Retinal pigment epithelial cell (primary cell): Measurements from ENCODE around the gene CIROP.

Experiments used
- DNase-seq: peaks from one replicate; pipeline ENCODE4 v3.0.0-alpha.2; 2010; ENCODE audit warnings: low read depth
- H3K4me3 ChIP-seq: 2 replicates; pipeline ENCODE4 v1.5.1; 2011; ENCODE audit warnings: mild to moderate bottlenecking, low read length, control low read depth, moderate library complexity
- CTCF ChIP-seq: conservative IDR thresholded peaks from 2 replicates; pipeline ENCODE4 v1.5.1; 2011; ENCODE audit warnings: low read depth, low read length, control low read depth, inconsistent platforms

CIROP gene

GRCh38 chr14:23104591-23105347, at the start of gene CIROP:
CIROP (minus strand) TSS chr14:23104989; CDS start chr14:23104920, 69 bp downstream.
- no peak within 1 kb of the TSS for H3K4me3 ChIP-seq
- no peak for TF ChIP-seq CTCF
- no peak for DNase-seq

GRCh38 chr14:23153851-23154796, 49.3 kb upstream of the CIROP start:
- no peak overlapping the region for H3K4me3 ChIP-seq
- no peak for TF ChIP-seq CTCF
- DNase-seq, result peak; percentile 73

GRCh38 chr14:23151342-23151741, 46.6 kb upstream of the CIROP start:
- no peak overlapping the region for H3K4me3 ChIP-seq
- DNase-seq, result no peak
- no peak for TF ChIP-seq CTCF

- no peak for TF ChIP-seq CTCF
Observed at GRCh38 chr14:23149745-23150144, 45.0 kb upstream of the CIROP start.

GRCh38 chr14:23148591-23149249, 43.9 kb upstream of the CIROP start:
- no peak overlapping the region for H3K4me3 ChIP-seq
- TF ChIP-seq CTCF, result no peak
- DNase-seq, result no peak

More at GRCh38 chr14:23149745-23150144, 45.0 kb upstream of the CIROP start:
- H3K4me3 ChIP-seq, result no peak overlapping the region
- no peak for DNase-seq

GRCh38 chr14:23147676-23148075, 42.9 kb upstream of the CIROP start:
- TF ChIP-seq CTCF, result no peak
- no peak overlapping the region for H3K4me3 ChIP-seq
- peak; percentile 52 for DNase-seq
